ENCODE results near the gene TMC5. TPM values are rescaled to one million over a fixed set of nuclear protein-coding genes. Genes with fewer than 3 reads are reported as not detected.
A peak's percentile ranks its signal among the peaks of the same experiment; 100 is the strongest.

The TMC5 gene
- total and polyA plus RNA-seq, 2 of the 8 experiments (the other 6 are each of a cell fraction or from before 2014, with no cell fraction given): 1.6 to 1.8 TPM

DNA sequence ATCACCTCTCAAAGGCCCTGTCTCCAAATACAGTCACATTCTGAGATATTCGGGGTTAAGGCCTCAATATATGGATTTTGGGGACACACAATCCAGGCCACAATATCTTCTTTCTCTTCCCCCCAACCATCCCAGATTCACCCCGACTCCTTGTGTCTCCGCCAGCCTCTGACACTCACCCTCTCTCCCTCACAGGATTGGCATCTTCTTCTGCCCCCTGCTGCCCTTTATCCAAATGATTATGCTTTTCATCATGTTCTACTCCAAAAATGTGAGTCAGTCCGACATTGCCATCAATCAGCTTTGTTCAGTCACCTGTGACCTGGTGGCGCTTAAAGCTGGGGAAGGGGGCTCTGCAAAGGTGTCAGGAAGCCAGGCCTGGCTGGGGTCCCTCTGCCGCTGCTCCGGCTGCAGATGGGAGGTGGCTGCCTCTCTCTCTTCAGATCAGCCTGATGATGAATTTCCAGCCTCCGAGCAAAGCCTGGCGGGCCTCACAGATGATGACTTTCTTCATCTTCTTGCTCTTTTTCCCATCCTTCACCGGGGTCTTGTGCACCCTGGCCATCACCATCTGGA is 69.2 kb downstream of the TMC5 start:
- Histone ChIP-seq H2BK15ac (ENCODE audit: low read length) (no peak overlapping the region), H2BK120ac (replicated peaks; ENCODE audit: low read depth, low read length) (no peak overlapping the region), H3K4me2 (ENCODE audit: insufficient read depth in 1 of 2, low read depth in 2 of 2, low read length in 2 of 2) (no peak overlapping the region), H2AK5ac (ENCODE audit: low read depth, low read length) (no peak overlapping the region), H3K9ac (replicated peaks in 1 of 4; ENCODE audit: extremely low read depth in 1 of 4, low read depth in 3 of 4, low read length in 3 of 4) (no peak overlapping the region), H3K4me1 (replicated peaks in 1 of 4; ENCODE audit: control insufficient read depth in 3 of 4, insufficient read depth in 4 of 4, low read length in 3 of 4) (peaks cover 2 to 13% (median 7%) of the 10 kb centered on the region in 4 experiments; a peak in 4 of 7 replicates), H3K23ac (ENCODE audit: insufficient read length) (no peak overlapping the region), H3K79me2 (ENCODE audit: control insufficient read depth in 1 of 2, insufficient read depth in 2 of 2, low read length in 2 of 2) (no peaks in the 10 kb centered on the region), H4K8ac (ENCODE audit: extremely low read depth, insufficient read depth, low read length) (no peak overlapping the region), H3K9me3 (ENCODE audit: insufficient read depth in 2 of 2, low read depth in 1 of 2, low read length in 1 of 2) (peaks cover 0 to 9% of the 10 kb centered on the region in 2 experiments; a peak in 2 of 4 replicates), H3K14ac (ENCODE audit: insufficient read length) (no peak overlapping the region), H2AFZ (ENCODE audit: low read length) (no peak overlapping the region), H2BK5ac (ENCODE audit: low read depth, low read length) (no peak overlapping the region), H3K4ac (replicated peaks; ENCODE audit: insufficient read length, low read depth, low read length) (no peak overlapping the region), H2BK12ac (ENCODE audit: low read depth, low read length) (no peak overlapping the region), H3K79me1 (ENCODE audit: low read depth, low read length) (no peaks in the 10 kb centered on the region), H4K5ac (ENCODE audit: insufficient read length, low read depth, low read length) (no peak overlapping the region), H4K20me1 (replicated peaks in 1 of 2; ENCODE audit: control insufficient read depth in 1 of 2, insufficient read depth in 2 of 2, low read length in 2 of 2) (no peaks in the 10 kb centered on the region), H3K56ac (replicated peaks; ENCODE audit: insufficient read length, low read depth, low read length) (no peak overlapping the region), H3K27ac (ENCODE audit: low read depth, low read length) (no peak overlapping the region), H3K36me3 (ENCODE audit: control insufficient read depth in 2 of 4, insufficient read depth in 4 of 4, low read length in 3 of 4) (no peaks in the 10 kb centered on the region), H3K27me3 (replicated peaks in 1 of 4; ENCODE audit: control insufficient read depth in 3 of 4, extremely low read depth in 1 of 4, insufficient read depth in 3 of 4, low read length in 3 of 4) (no peaks in the 10 kb centered on the region), H2BK20ac (ENCODE audit: low read length) (no peak overlapping the region), H3K4me3 (ENCODE audit: extremely low read depth in 1 of 4, insufficient read depth in 2 of 4, low read depth in 3 of 4, low read length in 4 of 4) (no peak overlapping the region), H4K91ac (replicated peaks; ENCODE audit: insufficient read length, low read length) (no peak overlapping the region), H3K23me2 (ENCODE audit: low read depth, low read length) (no peaks in the 10 kb centered on the region; the same call in 1 of the 2 replicates), H3K18ac (ENCODE audit: extremely low read depth, low read length) (0 out of 2 replicates have a peak overlapping the region, but pooled peaks have one; percentile 2)
- DNase-seq (ENCODE audit: low read depth in 1 of 2, low spot score in 2 of 2) (no peak), FAIRE-seq (no peak)
- POLR2A ChIA-PET (ENCODE audit: partially characterized antibody): no interaction called here
- CTCF ChIA-PET (ENCODE audit: partially characterized antibody): no interaction called here
- 97% methylated on average over 10 of the region's 10 CpGs; no CpG with 5 or more reads in 1 of the 2 experiments for WGBS, 2 experiments (ENCODE audit: extremely low coverage in 1 of 2, insufficient coverage in 1 of 2, insufficient read length in 1 of 2, insufficient replicate concordance in 2 of 2, low coverage in 1 of 2, low lambda C conversion rate in 2 of 2, missing lambda C conversion rate in 1 of 2)
- TF ChIP-seq EZH2 (IDR thresholded peaks at IDR 0.05; ENCODE audit: low read depth, low read length, severe bottlenecking) (no peak), RAD21 (IDR thresholded peaks at IDR 0.05 in 1 of 2, conservative IDR thresholded peaks at IDR 0.05 in 1 of 2; ENCODE audit: low read depth in 2 of 2, low read length in 2 of 2) (0 out of 4 replicates have a peak, but pooled peaks of 1 of the 2 experiments have one; percentile 2)
